Stimulated activated CD4-positive, alpha-beta T cell treated with anti-CD3 and anti-CD28 coated beads, Interleukin-2, amount 100 ng/mL, for 24 hours (primary cell): ENCODE data around the gene RGS12.
"Not testable (repeated sequence)": the region's sequence is repeated elsewhere in the genome, so short reads cannot be mapped to it uniquely, and the experiment has no call there.

ENCODE experiments used
- DNase-seq, 2 donors: peaks; one replicate each; pipeline ENCODE4 v3.0.0-alpha.2; 2020

Gene RGS12

GRCh38 chr4:3297066-3297859 is 4.4 kb downstream of the RGS12 start:
- DNase-seq: no peak

- DNase-seq: no peak
These were observed 6.5 kb downstream of the RGS12 start for GRCh38 chr4:3299122-3299975.

GRCh38 chr4:3299976-3300671 is 7.3 kb downstream of the RGS12 start:
- DNase-seq: no peak

- not testable (repeated sequence) for DNase-seq
These were observed 8.1 kb downstream of the RGS12 start for GRCh38 chr4:3300882-3301281.

GRCh38 chr4:3301450-3302172 is 8.8 kb downstream of the RGS12 start:
- no peak for DNase-seq

GRCh38 chr4:3302173-3302785 is 9.5 kb downstream of the RGS12 start:
- DNase-seq: peak; percentile 66 to 69

- no peak for DNase-seq
These were observed 10.2 kb downstream of the RGS12 start for GRCh38 chr4:3302786-3303564.

GRCh38 chr4:3303565-3303824 is 10.7 kb downstream of the RGS12 start:
- no peak for DNase-seq

GRCh38 chr4:3303923-3304710 is 11.3 kb downstream of the RGS12 start:
- no peak for DNase-seq

- no peak for DNase-seq
These were observed 12.2 kb downstream of the RGS12 start for GRCh38 chr4:3304831-3305609.

- DNase-seq: no peak
These were observed 13.0 kb downstream of the RGS12 start for GRCh38 chr4:3305610-3306371.

GRCh38 chr4:3306450-3306849 is 13.6 kb downstream of the RGS12 start:
- no peak for DNase-seq

GRCh38 chr4:3307060-3307459 is 14.2 kb downstream of the RGS12 start:
- DNase-seq: no peak

- no peak for DNase-seq
These were observed 14.7 kb downstream of the RGS12 start for GRCh38 chr4:3307486-3307885.

GRCh38 chr4:3307891-3308575 is 15.2 kb downstream of the RGS12 start:
- DNase-seq: no peak

GRCh38 chr4:3308691-3309090 is 15.9 kb downstream of the RGS12 start:
- no peak for DNase-seq

GRCh38 chr4:3310301-3311094 is 17.7 kb downstream of the RGS12 start:
- DNase-seq: peak in 1 of 2 donors; percentile 11

- peak in 1 of 2 donors; percentile 4 for DNase-seq
These were observed 18.2 kb downstream of the RGS12 start for GRCh38 chr4:3311095-3311372.
